HepG2 (cell line): ENCODE results near the gene LDAH. TPM values are rescaled to one million over a fixed set of nuclear protein-coding genes. Genes with fewer than 3 reads are reported as not detected.

ENCODE experiments used
- AHDC1 ChIP-seq: sonication (generic); formaldehyde crosslinking; IDR thresholded peaks from 2 replicates; pipeline ENCODE4 v1.5.1; 2020; ENCODE audit warnings: mild to moderate bottlenecking, missing genetic modification reagents, borderline replicate concordance
- ARID2 ChIP-seq: sonication (generic); formaldehyde crosslinking; IDR thresholded peaks from 2 replicates; pipeline ENCODE4 v1.8.1; 2022; ENCODE audit warnings: mild to moderate bottlenecking, missing genetic modification reagents, borderline replicate concordance
- ETS1 ChIP-seq: sonication (generic); formaldehyde crosslinking; IDR thresholded peaks from 2 replicates; pipeline ENCODE4 v1.4.0; 2020; ENCODE audit warnings: missing genetic modification reagents
- POLR2G ChIP-seq: fragments of 200-400 bp; formaldehyde crosslinking; IDR thresholded peaks from 2 replicates; pipeline ENCODE4 v1.6.1; 2018; ENCODE audit warnings: mild to moderate bottlenecking, low read depth, low read length, moderate library complexity
- TAF15 ChIP-seq: fragments of 200-400 bp; formaldehyde crosslinking; IDR thresholded peaks from one replicate; pipeline ENCODE4 v1.6.1; 2018; ENCODE audit warnings: mild to moderate bottlenecking, low read depth, low read length; ENCODE audit not compliant: poor library complexity, severe bottlenecking
- THAP11 ChIP-seq: IDR thresholded peaks from 2 replicates; pipeline ENCODE4 v1.6.1; 2016; ENCODE audit warnings: missing biosample characterization, missing genetic modification reagents
- TIGD3 ChIP-seq: sonication (generic); formaldehyde crosslinking; IDR thresholded peaks from 2 replicates; pipeline ENCODE4 v1.5.1; 2020; ENCODE audit warnings: mild to moderate bottlenecking, missing genetic modification reagents, borderline replicate concordance
- ZNF30 ChIP-seq: sonication (generic); formaldehyde crosslinking; IDR thresholded peaks from 2 replicates; pipeline ENCODE4 v1.5.0; 2020; ENCODE audit warnings: mild to moderate bottlenecking, missing genetic modification reagents
- ZNF703 ChIP-seq: sonication (generic); formaldehyde crosslinking; IDR thresholded peaks from 2 replicates; pipeline ENCODE4 v1.5.1; 2020; ENCODE audit warnings: missing genetic modification reagents, mild to moderate bottlenecking, moderate library complexity, borderline replicate concordance
- polyA plus RNA-seq, 8 experiments: library from polyadenylated mRNA; depleted of rRNA in 3 of 8; stranded (reverse) in 7 of 8; unstranded in 1 of 8; fragments of >200 nt; fragmentation: Illumina TruSeq in 4 of 8; extraction: Trizol in 4 of 8; gene quantifications; 2 replicates each; pipeline versions ENCODE4 v1.2.1 to v1.2.3, GENCODE V29; 2011 to 2016; ENCODE audit warnings: low read depth in 4 of 8, missing spikeins in 1 of 8, mixed read lengths in 1 of 8; ENCODE audit not compliant: insufficient read depth in 1 of 8
- total RNA-seq, 5 experiments: library from RNA; depleted of rRNA; stranded (reverse); fragments of >200 nt; fragmentation: Illumina TruSeq; extraction: Trizol; gene quantifications; 2 replicates each; pipeline ENCODE4 v1.2.3, GENCODE V29; 2016; ENCODE audit warnings: low read depth in 1 of 5

LDAH gene
- total and polyA plus RNA-seq, 2 of the 13 experiments (the other 11 are each of a cell fraction or from before 2014, with no cell fraction given), result 28.8 to 46.2 TPM

GRCh38 chr2:20692081-20692480, 130.8 kb downstream of the LDAH start (continued):
- TF ChIP-seq AHDC1 (CRISPR knock-in tag), result no peak
- no peak for TF ChIP-seq POLR2G
- TF ChIP-seq ZNF30 (CRISPR knock-in tag), result no peak
- no peak for TF ChIP-seq ETS1 (CRISPR knock-in tag)
- no peak for TF ChIP-seq THAP11
- no peak for TF ChIP-seq TIGD3 (CRISPR knock-in tag)
- no peak for TF ChIP-seq TAF15
- TF ChIP-seq ARID2 (CRISPR knock-in tag), result no peak
- no peak for TF ChIP-seq ZNF703 (CRISPR knock-in tag)
- TF ChIP-seq, all 625 proteins: peak for 0
